MCF 10A (cell line): ENCODE data around the gene MAPK8IP2. TPM values are rescaled to one million over a fixed set of nuclear protein-coding genes. Genes with fewer than 3 reads are reported as not detected.
A peak's percentile ranks its signal among the peaks of the same experiment; 100 is the strongest.
"Not testable (repeated sequence)": the region's sequence is repeated elsewhere in the genome, so short reads cannot be mapped to it uniquely, and the experiment has no call there.

Experiments
- BruUV-seq: library from RNA; stranded (reverse); fragments of 400-500 nt; replicated peaks from 2 replicates; lab custom pipeline; 2021; lab: Mats Ljungman, UMichigan
- CTCF ChIA-PET: fragments of 300-600 bp; sonication (Branson Sonifier 250); formaldehyde crosslinking; extraction: SDS; loops from one replicate; lab custom pipeline; 2021; ENCODE audit warnings: antibody characterized with exemption, inconsistent platforms; lab: Yijun Ruan, JAX
- POLR2A ChIA-PET: fragments of 300-600, 350-650 bp; sonication (Branson Sonifier 250); formaldehyde crosslinking; extraction: SDS; loops from one replicate; lab custom pipeline; 2020; ENCODE audit warnings: antibody characterized with exemption, inconsistent platforms; lab: Yijun Ruan, JAX
- DNase-seq: peaks from one replicate; pipeline ENCODE4 v3.0.0-alpha.2; 2018; ENCODE audit not compliant: unreplicated experiment
- H3K27ac Mint-ChIP-seq: one replicate; pipeline ENCODE4 v1.8.0; 2022; ENCODE audit warnings: mild to moderate bottlenecking, low read depth, mixed read lengths; ENCODE audit not compliant: unreplicated experiment
- H3K27me3 Mint-ChIP-seq: one replicate; pipeline ENCODE4 v1.8.0; 2022; ENCODE audit warnings: mixed read lengths; ENCODE audit not compliant: insufficient read depth, unreplicated experiment
- H3K36me3 Mint-ChIP-seq: one replicate; pipeline ENCODE4 v1.8.0; 2022; ENCODE audit warnings: mild to moderate bottlenecking, moderate library complexity, mixed read lengths; ENCODE audit not compliant: insufficient read depth, unreplicated experiment
- H3K4me1 Mint-ChIP-seq: one replicate; pipeline ENCODE4 v1.8.0; 2022; ENCODE audit warnings: mixed read lengths; ENCODE audit not compliant: insufficient read depth, unreplicated experiment
- H3K4me3 Mint-ChIP-seq: one replicate; pipeline ENCODE4 v1.8.0; 2022; ENCODE audit warnings: mild to moderate bottlenecking, moderate library complexity, mixed read lengths; ENCODE audit not compliant: unreplicated experiment
- H3K9me3 Mint-ChIP-seq: one replicate; pipeline ENCODE4 v1.8.0; 2022; ENCODE audit warnings: mixed read lengths; ENCODE audit not compliant: unreplicated experiment
- CTCF ChIP-seq: fragments of 200-600 bp; IDR thresholded peaks from one replicate; pipeline ENCODE4 v1.8.0; 2022; ENCODE audit warnings: antibody characterized with exemption, mild to moderate bottlenecking; ENCODE audit not compliant: unreplicated experiment
- intact Hi-C: fragments of 100-400 bp; cut with micrococcal nuclease; formaldehyde crosslinking; loops from 2 replicates; pipeline ENCODE4 v1.14.1; 2022
- total RNA-seq: library from RNA; stranded (reverse); gene quantifications from 2 replicates; pipeline ENCODE4 v1.2.3, GENCODE V29; 2022

The MAPK8IP2 gene
- total RNA-seq, 1 experiment from 2014 or later, result 1.2 TPM

- Mint-ChIP-seq H3K4me1 (peaks cover 11% of the 10 kb centered on the region), H3K27me3 (no peaks in the 10 kb centered on the region), H3K4me3 (no peak overlapping the region), H3K9me3 (no peaks in the 10 kb centered on the region), H3K27ac (no peak overlapping the region), H3K36me3 (no peaks in the 10 kb centered on the region)
- CTCF ChIA-PET, result no interaction called here
- intact Hi-C loops, result no loop called here
- BruUV-seq, result no TSS peak
- no peak for DNase-seq
- POLR2A ChIA-PET, result no interaction called here
- TF ChIP-seq CTCF, result no peak
Observed at GRCh38 chr22:50653256-50653655, 52.7 kb downstream of the MAPK8IP2 start.

- DNase-seq, H3K9me3 Mint-ChIP-seq, H3K36me3 Mint-ChIP-seq, POLR2A ChIA-PET, H3K27ac Mint-ChIP-seq, BruUV-seq, intact Hi-C loops, H3K4me3 Mint-ChIP-seq, H3K27me3 Mint-ChIP-seq: not testable (repeated sequence)
- H3K4me1 Mint-ChIP-seq, result peaks cover 11% of the 10 kb centered on the region
- CTCF ChIA-PET, result interaction anchor here (0.6 kb wide), 1 partner anchor 88 kb away, joined by 3 read pairs; no protein-coding TSS in a partner anchor
Observed at GRCh38 chr22:50654664-50655063, 54.1 kb downstream of the MAPK8IP2 start.

DNA sequence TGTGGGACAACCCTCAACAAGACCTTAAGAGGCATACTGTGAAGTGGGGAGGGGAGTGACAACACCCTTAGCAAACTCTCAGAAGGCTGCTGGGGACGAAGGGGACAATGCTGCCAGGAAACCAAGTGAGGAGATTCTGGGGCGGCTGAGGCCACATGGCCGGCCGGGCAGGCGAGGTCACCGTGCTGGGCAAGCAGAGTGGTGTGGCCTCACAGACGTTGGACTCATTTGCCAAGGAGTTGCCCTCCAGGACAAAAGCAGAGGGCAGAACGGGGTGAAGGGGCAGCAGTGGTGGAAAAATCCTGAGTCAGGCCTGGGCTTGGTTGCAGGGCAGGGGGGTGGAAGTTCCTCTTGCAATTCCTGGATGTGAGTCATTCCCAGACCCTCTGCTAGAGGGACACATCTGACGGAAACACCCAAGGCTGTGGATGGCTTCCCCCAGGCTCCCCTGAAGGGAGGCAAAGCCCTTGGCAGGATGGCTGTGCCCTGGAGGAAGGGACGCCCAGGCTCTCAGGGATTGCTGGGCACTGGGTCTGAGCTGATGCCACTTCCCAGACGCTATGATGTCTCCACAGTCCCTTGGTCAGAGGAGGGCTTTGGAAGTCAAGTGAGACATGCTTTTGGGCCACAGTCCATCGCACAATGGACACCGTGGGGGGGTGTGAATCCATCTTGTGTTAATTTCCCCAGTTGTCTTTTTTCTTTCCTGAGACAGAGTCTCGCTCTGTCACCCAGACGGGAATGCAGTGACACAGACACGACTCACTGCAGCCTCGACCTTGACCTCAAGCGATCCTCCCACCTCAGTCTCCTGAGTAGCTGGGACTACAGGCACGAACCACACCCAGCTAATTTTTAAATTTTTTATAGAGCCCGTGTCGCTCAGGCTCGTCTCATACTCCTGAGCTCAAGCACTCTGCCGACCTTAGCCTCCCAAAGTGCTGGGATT, 55.8 kb downstream of the MAPK8IP2 start:
- no peak overlapping the region for H3K27ac Mint-ChIP-seq

DNA sequence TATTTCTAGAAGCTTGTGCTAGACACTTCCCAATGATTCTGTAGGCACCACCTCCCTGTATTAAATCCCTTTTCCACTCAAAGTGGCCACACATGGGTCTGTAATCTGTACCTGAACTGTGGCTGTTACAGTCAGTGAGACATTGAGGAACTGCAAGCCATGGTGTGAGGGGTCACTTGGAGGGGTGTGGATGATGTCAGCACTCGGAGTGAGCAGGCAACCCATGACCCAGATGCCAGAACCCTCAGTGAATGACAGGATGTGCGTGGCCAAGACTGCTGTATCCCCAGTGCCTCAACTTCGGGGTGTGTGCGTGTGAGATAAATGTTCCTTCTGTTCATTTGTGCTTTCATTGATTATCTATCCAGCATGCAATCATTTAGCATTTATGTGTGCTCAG, 57.3 kb downstream of the MAPK8IP2 start:
- no TSS peak for BruUV-seq
- Mint-ChIP-seq H3K27ac (no peak overlapping the region), H3K27me3 (peaks cover 21% of the 10 kb centered on the region), H3K4me1 (peaks cover 11% of the 10 kb centered on the region), H3K9me3 (no peaks in the 10 kb centered on the region), H3K36me3 (no peaks in the 10 kb centered on the region), H3K4me3 (no peak overlapping the region)
- intact Hi-C loops, result no loop called here
- ChIA-PET POLR2A (interaction anchor here (0.7 to 1.0 kb wide), 2 partner anchors 30 to 31 kb away, joined by 3 read pairs; partner anchors contain the start of gene ARSA), CTCF (interaction anchor here (1.1 kb wide), 1 partner anchor 34 kb away, joined by 3 read pairs; no protein-coding TSS in a partner anchor)
- no peak for DNase-seq
- no peak for TF ChIP-seq CTCF

More for the DNA sequence above, 55.8 kb downstream of the MAPK8IP2 start:
- CTCF ChIA-PET, result interaction anchor here (1.1 kb wide), 1 partner anchor 35 kb away, joined by 3 read pairs; no protein-coding TSS in a partner anchor
- Mint-ChIP-seq H3K9me3 (no peaks in the 10 kb centered on the region), H3K4me1 (peaks cover 11% of the 10 kb centered on the region), H3K36me3 (no peaks in the 10 kb centered on the region), H3K4me3 (no peak overlapping the region), H3K27me3 (peaks cover 16% of the 10 kb centered on the region)
- POLR2A ChIA-PET, result interaction anchor here (0.6 to 1.0 kb wide), 2 partner anchors 28 to 352 kb away, joined by 3 to 4 read pairs; partner anchors contain the start of gene ARSA
- no peak for TF ChIP-seq CTCF
- no TSS peak for BruUV-seq
- peak; percentile 38 for DNase-seq
- intact Hi-C loops, result no loop called here

- peaks cover 11% of the 10 kb centered on the region for H3K4me1 Mint-ChIP-seq
- POLR2A ChIA-PET, result interaction anchor here (0.6 kb wide), 1 partner anchor 18 kb away, joined by 4 read pairs; no protein-coding TSS in a partner anchor
- H3K27ac Mint-ChIP-seq, H3K4me3 Mint-ChIP-seq, H3K36me3 Mint-ChIP-seq, H3K9me3 Mint-ChIP-seq, BruUV-seq, CTCF ChIA-PET, intact Hi-C loops, DNase-seq: not testable (repeated sequence)
- peaks cover 27% of the 10 kb centered on the region for H3K27me3 Mint-ChIP-seq
Observed at GRCh38 chr22:50659711-50660110, 59.1 kb downstream of the MAPK8IP2 start.
